Breast epithelium (tissue), 3 donors: Measurements from ENCODE around the gene CRYBG1.

Experiments used
- POLR2A ChIP-seq: fragments of 450-650 bp; IDR thresholded peaks from one replicate; pipeline ENCODE4 v1.6.1; 2016; ENCODE audit warnings: antibody characterized with exemption, mild to moderate bottlenecking, moderate library complexity
- POLR2AphosphoS5 ChIP-seq, 3 donors: sonication (generic); formaldehyde crosslinking; IDR thresholded peaks; one replicate each; pipeline ENCODE4 v1.6.1; 2017; ENCODE audit warnings: antibody characterized with exemption in 3 of 3
- TF ChIP-seq, protein P1 (sequence below), 3 donors: fragments of 450-650 bp; IDR thresholded peaks; one replicate each; pipeline ENCODE4 v1.5.1; 2016 to 2017; ENCODE audit warnings: antibody characterized with exemption in 3 of 3, mild to moderate bottlenecking in 3 of 3, moderate library complexity in 3 of 3

DNA sequence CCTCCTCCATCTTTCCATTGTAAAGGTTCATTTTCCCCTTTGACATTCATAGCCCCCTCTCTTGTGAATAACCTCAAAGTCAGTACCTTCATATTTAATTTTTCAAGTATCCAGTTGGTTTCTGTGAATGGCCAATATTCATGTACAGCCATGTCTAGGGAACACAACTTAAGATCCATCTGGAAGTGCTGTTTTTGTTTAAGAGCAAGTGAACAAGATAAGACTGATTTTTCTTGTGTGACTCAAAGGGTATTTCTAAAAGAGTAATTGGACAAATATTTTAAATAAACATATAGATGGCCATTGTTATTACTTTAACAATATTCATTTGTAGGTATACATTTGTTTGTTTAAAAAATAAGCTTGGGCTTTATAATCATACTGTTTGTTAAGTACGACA, 175.8 kb downstream of the CRYBG1 start:
- TF ChIP-seq, protein P1, sequence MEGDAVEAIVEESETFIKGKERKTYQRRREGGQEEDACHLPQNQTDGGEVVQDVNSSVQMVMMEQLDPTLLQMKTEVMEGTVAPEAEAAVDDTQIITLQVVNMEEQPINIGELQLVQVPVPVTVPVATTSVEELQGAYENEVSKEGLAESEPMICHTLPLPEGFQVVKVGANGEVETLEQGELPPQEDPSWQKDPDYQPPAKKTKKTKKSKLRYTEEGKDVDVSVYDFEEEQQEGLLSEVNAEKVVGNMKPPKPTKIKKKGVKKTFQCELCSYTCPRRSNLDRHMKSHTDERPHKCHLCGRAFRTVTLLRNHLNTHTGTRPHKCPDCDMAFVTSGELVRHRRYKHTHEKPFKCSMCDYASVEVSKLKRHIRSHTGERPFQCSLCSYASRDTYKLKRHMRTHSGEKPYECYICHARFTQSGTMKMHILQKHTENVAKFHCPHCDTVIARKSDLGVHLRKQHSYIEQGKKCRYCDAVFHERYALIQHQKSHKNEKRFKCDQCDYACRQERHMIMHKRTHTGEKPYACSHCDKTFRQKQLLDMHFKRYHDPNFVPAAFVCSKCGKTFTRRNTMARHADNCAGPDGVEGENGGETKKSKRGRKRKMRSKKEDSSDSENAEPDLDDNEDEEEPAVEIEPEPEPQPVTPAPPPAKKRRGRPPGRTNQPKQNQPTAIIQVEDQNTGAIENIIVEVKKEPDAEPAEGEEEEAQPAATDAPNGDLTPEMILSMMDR (IDR thresholded peaks at IDR 0.05) = no peak
- TF ChIP-seq POLR2AphosphoS5 (IDR thresholded peaks at IDR 0.05) = no peak
- no peak for TF ChIP-seq POLR2A
